Fibroblast of lung (primary cell): ENCODE measurements around the gene ABL1. TPM values are rescaled to one million over a fixed set of nuclear protein-coding genes. Genes with fewer than 3 reads are reported as not detected.

Source experiments
- DNase-seq, 2 donors: peaks; one replicate each; pipeline versions ENCODE4 v3.0.0 to v3.0.0-alpha.2; 2010; ENCODE audit warnings: low read depth in 2 of 2
- H2AFZ ChIP-seq: 2 replicates; pipeline ENCODE4 v1.5.1; 2012; ENCODE audit warnings: low read length, control low read depth, inconsistent platforms
- H3K27ac ChIP-seq: 2 replicates; pipeline ENCODE4 v1.5.1; 2011; ENCODE audit warnings: low read length, control low read depth; ENCODE audit not compliant: insufficient read depth
- H3K27me3 ChIP-seq: 2 replicates; pipeline ENCODE4 v1.5.1; 2011; ENCODE audit warnings: mild to moderate bottlenecking, low read length; ENCODE audit not compliant: control insufficient read depth, insufficient read depth
- H3K36me3 ChIP-seq: 2 replicates; pipeline ENCODE4 v1.5.1; 2011; ENCODE audit warnings: low read length; ENCODE audit not compliant: control insufficient read depth, insufficient read depth
- H3K4me1 ChIP-seq: 2 replicates; pipeline ENCODE4 v1.5.1; 2011; ENCODE audit warnings: low read length; ENCODE audit not compliant: control insufficient read depth, insufficient read depth; ENCODE audit errors: extremely low read depth
- H3K4me2 ChIP-seq: 2 replicates; pipeline ENCODE4 v1.5.1; 2011; ENCODE audit warnings: low read length, control low read depth; ENCODE audit not compliant: insufficient read depth; ENCODE audit errors: extremely low read depth
- H3K4me3 ChIP-seq, 4 experiments: fragments of 200-600 bp in 1 of 4; sonication (generic) in 1 of 4; replicated peaks in 1 of 4; 2 replicates each; pipeline ENCODE4 v1.5.1; 2011 to 2016; ENCODE audit warnings: low read length in 4 of 4, low read depth in 3 of 4, mild to moderate bottlenecking in 3 of 4, control low read depth in 2 of 4, inconsistent platforms in 1 of 4, mixed read lengths in 1 of 4; ENCODE audit not compliant: insufficient read depth in 1 of 4; ENCODE audit errors: control extremely low read depth in 1 of 4
- H3K79me2 ChIP-seq: 2 replicates; pipeline ENCODE4 v1.5.1; 2012; ENCODE audit warnings: mild to moderate bottlenecking, low read length, inconsistent platforms; ENCODE audit not compliant: control insufficient read depth, insufficient read depth
- H3K9ac ChIP-seq: 2 replicates; pipeline ENCODE4 v1.5.1; 2011; ENCODE audit warnings: mild to moderate bottlenecking, low read length, control low read depth; ENCODE audit not compliant: insufficient read depth
- H3K9me3 ChIP-seq: 2 replicates; pipeline ENCODE4 v1.5.1; 2012; ENCODE audit warnings: low read depth, low read length; ENCODE audit not compliant: control insufficient read depth, insufficient read depth
- H4K20me1 ChIP-seq: 2 replicates; pipeline ENCODE4 v1.5.1; 2011; ENCODE audit warnings: low read length; ENCODE audit not compliant: control insufficient read depth, insufficient read depth; ENCODE audit errors: extremely low read depth
- CTCF ChIP-seq, 2 donors: IDR thresholded peaks in 1 of 2; conservative IDR thresholded peaks in 1 of 2; 1 replicate in 1 of 2; 2 replicates in 1 of 2; pipeline ENCODE4 v1.5.1; 2011 to 2012; ENCODE audit warnings: low read length in 2 of 2, control low read depth in 1 of 2, inconsistent platforms in 1 of 2, low read depth in 1 of 2, mild to moderate bottlenecking in 1 of 2
- EZH2 ChIP-seq: IDR thresholded peaks from 2 replicates; pipeline ENCODE4 v1.5.1; 2012; ENCODE audit warnings: low read length, control low read depth, mild to moderate bottlenecking; ENCODE audit errors: missing control alignments
- polyA plus RNA-seq, 2 donors: library from polyadenylated mRNA; depleted of rRNA in 1 of 2; stranded (reverse) in 1 of 2; unstranded in 1 of 2; fragments of >200 nt; gene quantifications; 2 replicates each; pipeline ENCODE4 v1.2.1, GENCODE V29; 2011 to 2012; ENCODE audit warnings: missing spikeins in 1 of 2
- total RNA-seq: library from RNA; depleted of rRNA; stranded (reverse); fragments of >200 nt; gene quantifications from 2 replicates; pipeline ENCODE4 v1.2.1, GENCODE V29; 2014

The ABL1 gene
- total and polyA plus RNA-seq, 2 donors (not counting 1 experiment from before 2014, with no cell fraction given), result 46.6 to 65.4 TPM

- Histone ChIP-seq H3K4me3 (no peak overlapping the region), H3K27ac (no peak overlapping the region), H3K27me3 (no peaks in the 10 kb centered on the region), H3K9ac (no peak overlapping the region), H3K79me2 (peaks cover 85% of the 10 kb centered on the region), H3K4me1 (peaks cover 12% of the 10 kb centered on the region), H3K4me2 (no peak overlapping the region), H3K9me3 (no peaks in the 10 kb centered on the region), H4K20me1 (no peaks in the 10 kb centered on the region), H3K36me3 (peaks cover 7% of the 10 kb centered on the region), H2AFZ (no peak overlapping the region)
- TF ChIP-seq CTCF (conservative IDR thresholded peaks at IDR 0.05 in 1 of 2, IDR thresholded peaks at IDR 0.05 in 1 of 2; ENCODE audit: low read depth in 1 of 2, low read length in 2 of 2) (no peak), EZH2 (no peak)
- no peak for DNase-seq
Observed at GRCh38 chr9:130852801-130853200, 17.7 kb downstream of the ABL1 start.

- peaks cover 83% of the 10 kb centered on the region for H3K79me2 ChIP-seq
- H3K27ac ChIP-seq, result no peak overlapping the region
- H3K36me3 ChIP-seq, result peaks cover 7% of the 10 kb centered on the region
- no peaks in the 10 kb centered on the region for H3K27me3 ChIP-seq
- H3K9ac ChIP-seq, result no peak overlapping the region
- peak in 1 of 2 donors; percentile 60 for DNase-seq
- no peak overlapping the region for H3K4me2 ChIP-seq
- no peak overlapping the region for H3K4me3 ChIP-seq
- H3K9me3 ChIP-seq, result no peaks in the 10 kb centered on the region
- no peak overlapping the region for H2AFZ ChIP-seq
- H4K20me1 ChIP-seq, result no peaks in the 10 kb centered on the region
- no peak for TF ChIP-seq CTCF (conservative IDR thresholded peaks at IDR 0.05 in 1 of 2, IDR thresholded peaks at IDR 0.05 in 1 of 2; ENCODE audit: low read depth in 1 of 2, low read length in 2 of 2)
- no peak for TF ChIP-seq EZH2
- peaks cover 16% of the 10 kb centered on the region for H3K4me1 ChIP-seq
Observed at GRCh38 chr9:130854092-130854491, 19.0 kb downstream of the ABL1 start.

GRCh38 chr9:130854835-130855234, 19.8 kb downstream of the ABL1 start:
- no peaks in the 10 kb centered on the region for H3K9me3 ChIP-seq
- TF ChIP-seq EZH2, result no peak
- TF ChIP-seq CTCF (conservative IDR thresholded peaks at IDR 0.05 in 1 of 2, IDR thresholded peaks at IDR 0.05 in 1 of 2; ENCODE audit: low read depth in 1 of 2, low read length in 2 of 2), result no peak

More at GRCh38 chr9:130854835-130855234, 19.8 kb downstream of the ABL1 start:
- H3K79me2 ChIP-seq, result peaks cover 81% of the 10 kb centered on the region
- H3K27ac ChIP-seq, result peak overlapping the region; percentile 6
- no peaks in the 10 kb centered on the region for H4K20me1 ChIP-seq
- DNase-seq, result no peak
- H3K9ac ChIP-seq, result no peak overlapping the region
- peaks cover 7% of the 10 kb centered on the region for H3K36me3 ChIP-seq
- no peak overlapping the region for H2AFZ ChIP-seq
- H3K27me3 ChIP-seq, result no peaks in the 10 kb centered on the region
- H3K4me3 ChIP-seq, result no peak overlapping the region
- H3K4me2 ChIP-seq, result no peak overlapping the region
- H3K4me1 ChIP-seq, result peaks cover 20% of the 10 kb centered on the region
